ENCODE results near the gene RAB30.
A peak's percentile ranks its signal among the peaks of the same experiment; 100 is the strongest.

RAB30 gene

GRCh38 chr11:82927264-82927880, 144.3 kb downstream of the RAB30 start:
- H3K9me3 Mint-ChIP-seq, result no peaks in the 10 kb centered on the region
- H3K36me3 Mint-ChIP-seq (ENCODE audit: low read depth), result peaks cover 57% of the 10 kb centered on the region
- H3K27ac Mint-ChIP-seq, result no peak overlapping the region
- DNase-seq (no peak), ATAC-seq (peak; percentile 65)
- H3K4me3 Mint-ChIP-seq, result no peak overlapping the region
- H3K27me3 Mint-ChIP-seq, result no peaks in the 10 kb centered on the region
- H3K4me1 Mint-ChIP-seq, result peaks cover 36% of the 10 kb centered on the region

GRCh38 chr11:82924522-82925224, 147.0 kb downstream of the RAB30 start:
- Mint-ChIP-seq H3K4me3 (no peak overlapping the region), H3K9me3 (no peaks in the 10 kb centered on the region), H3K27ac (no peak overlapping the region), H3K4me1 (peaks cover 43% of the 10 kb centered on the region), H3K27me3 (no peaks in the 10 kb centered on the region), H3K36me3 (ENCODE audit: low read depth) (peaks cover 63% of the 10 kb centered on the region)
- no peak for DNase-seq
- ATAC-seq, result no peak

Data from activated naive CD8-positive, alpha-beta T cell treated with anti-CD3 and anti-CD28 coated beads, Interleukin-2, amount 50 U/mL, for 24 hours (primary cell).